GM18520 (cell line): Measurements from ENCODE around the gene ICAM5.
"Not testable (repeated sequence)": the region's sequence is repeated elsewhere in the genome, so short reads cannot be mapped to it uniquely, and the experiment has no call there.

Source experiments
- ATAC-seq: cut with Tn5 transposase; IDR thresholded peaks from one replicate; pipeline ENCODE4 v1.9.1; 2021; ENCODE audit not compliant: unreplicated experiment

The ICAM5 gene

DNA sequence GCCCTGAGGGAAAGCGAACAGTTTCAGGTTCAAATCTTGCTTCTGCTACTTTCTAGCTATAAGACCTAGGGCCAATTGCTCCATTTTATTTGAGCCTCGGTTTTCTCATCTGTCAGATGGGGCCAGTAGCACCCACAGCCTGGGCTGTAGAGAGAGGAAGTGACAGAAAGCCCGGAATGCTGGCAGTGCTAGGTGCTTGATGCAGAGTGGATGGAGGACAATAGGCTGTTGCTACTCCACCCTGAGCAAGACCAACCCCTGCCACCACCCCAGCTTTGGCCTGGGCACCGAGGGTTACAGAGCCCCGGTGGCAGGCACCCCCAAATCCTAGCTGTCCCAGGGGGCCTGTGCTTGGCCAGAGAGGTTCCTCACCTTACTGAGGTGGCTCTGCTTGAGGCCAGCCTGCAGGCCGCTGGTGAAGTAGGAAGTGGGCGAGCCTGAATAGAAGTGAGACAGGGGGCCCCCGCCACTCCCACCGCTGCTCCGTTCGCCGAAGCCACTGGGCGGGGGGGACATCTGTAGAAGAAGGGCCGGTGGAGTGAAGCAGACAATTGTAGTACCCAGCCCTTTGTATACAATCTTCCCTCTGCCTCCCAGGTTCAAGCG lies 28.2 kb downstream of the ICAM5 start:
- no peak for ATAC-seq

DNA sequence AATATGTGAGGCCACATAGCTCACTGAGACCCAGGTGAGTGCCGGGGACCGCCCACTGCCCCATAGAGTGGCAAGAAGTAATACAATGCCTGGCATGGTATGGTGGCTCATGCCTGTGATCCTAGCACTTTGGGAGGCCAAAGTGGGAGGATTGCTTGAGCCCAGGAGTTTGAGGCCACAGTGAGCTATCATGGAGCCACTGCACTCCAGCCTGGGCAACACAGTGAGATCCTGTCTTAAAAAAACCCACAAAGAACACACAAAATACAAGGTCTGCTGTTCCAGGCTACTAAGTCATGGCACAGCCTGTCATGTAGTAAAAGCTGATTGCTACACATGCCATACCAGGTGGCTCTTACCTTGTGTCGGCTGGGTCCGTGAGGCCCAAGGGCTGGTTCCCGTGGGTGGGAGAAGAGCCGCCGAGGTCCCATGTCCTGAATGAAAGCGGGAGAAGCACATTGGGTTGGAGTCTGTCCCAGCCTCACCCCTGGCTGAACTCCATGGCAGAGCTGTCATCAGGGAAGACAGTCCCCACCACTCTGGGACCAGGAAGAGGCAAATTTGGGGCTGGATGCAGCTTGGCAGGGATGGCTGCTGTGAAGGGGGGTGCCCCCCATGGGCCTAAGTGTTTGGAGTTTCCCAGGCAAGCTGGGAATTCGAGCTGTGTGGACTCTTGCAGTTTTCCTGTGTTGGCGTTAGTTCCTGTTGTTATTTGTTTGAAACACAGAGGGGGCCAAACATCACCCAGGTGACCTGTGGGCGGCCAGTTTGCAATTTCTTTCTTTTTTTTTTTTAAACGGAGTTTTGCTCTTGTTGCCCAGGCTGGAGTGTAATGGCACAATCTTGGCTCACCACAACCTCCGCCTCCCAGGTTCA lies 29.3 kb downstream of the ICAM5 start:
- no peak for ATAC-seq

DNA sequence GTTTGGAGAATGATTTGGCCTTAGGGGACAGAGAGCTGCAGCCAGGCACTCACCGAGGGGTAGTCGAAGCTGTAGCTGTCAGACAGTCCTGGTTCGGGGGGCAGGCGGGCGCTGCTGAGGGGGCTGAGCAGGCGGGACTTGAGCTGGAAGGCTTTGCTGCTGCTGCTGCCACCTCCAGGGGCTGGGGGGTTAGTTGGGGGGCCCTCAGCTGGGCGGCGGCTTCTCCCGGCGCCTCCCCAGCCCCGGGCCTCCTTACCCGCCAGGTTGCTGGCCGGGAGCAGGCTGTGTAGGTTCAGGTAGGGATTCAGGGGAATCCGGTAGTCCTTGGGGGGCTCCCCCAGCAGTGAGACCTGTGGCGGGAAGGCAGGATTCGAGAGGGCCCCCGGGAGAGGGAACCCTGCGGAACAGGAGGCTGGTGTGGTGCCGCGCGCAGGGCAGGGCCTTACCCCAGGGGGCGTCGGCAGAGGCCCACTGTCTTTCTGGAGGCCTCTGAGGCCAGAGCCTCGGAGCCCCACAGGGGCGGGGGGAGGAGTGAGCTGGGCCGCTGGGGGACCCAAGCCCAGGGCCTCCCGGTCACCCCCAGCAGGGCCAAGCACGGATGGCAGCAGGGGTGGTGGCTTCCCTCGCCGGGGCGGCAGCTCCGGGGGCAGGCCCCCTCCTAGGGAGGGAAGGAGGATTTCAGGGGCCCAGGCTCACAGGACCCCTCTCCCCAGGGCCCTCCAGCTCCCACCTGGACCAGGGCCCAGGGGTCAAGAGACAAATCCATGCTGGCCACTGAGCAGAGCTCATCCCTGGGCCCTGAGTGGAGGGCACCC lies 31.1 kb downstream of the ICAM5 start:
- no peak for ATAC-seq

DNA sequence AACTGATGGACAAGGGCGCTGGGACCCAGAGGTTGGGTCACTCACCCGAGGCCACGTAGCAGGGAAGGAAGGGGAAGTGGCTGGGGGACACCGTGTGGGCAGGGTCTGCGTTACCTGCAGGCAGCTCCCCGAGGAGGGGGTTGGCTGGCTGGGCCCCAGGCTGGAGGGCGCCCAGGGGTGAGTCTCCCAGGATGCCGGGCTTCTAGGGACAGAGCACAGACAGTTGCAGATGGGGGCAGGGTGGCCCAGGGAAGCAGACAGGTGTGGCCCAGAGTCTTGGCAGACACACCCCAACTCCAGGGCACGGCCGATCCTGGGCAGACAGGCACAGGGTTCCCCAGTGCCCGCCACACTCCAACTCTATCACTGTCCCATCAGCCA lies 31.7 kb downstream of the ICAM5 start:
- no peak for ATAC-seq

DNA sequence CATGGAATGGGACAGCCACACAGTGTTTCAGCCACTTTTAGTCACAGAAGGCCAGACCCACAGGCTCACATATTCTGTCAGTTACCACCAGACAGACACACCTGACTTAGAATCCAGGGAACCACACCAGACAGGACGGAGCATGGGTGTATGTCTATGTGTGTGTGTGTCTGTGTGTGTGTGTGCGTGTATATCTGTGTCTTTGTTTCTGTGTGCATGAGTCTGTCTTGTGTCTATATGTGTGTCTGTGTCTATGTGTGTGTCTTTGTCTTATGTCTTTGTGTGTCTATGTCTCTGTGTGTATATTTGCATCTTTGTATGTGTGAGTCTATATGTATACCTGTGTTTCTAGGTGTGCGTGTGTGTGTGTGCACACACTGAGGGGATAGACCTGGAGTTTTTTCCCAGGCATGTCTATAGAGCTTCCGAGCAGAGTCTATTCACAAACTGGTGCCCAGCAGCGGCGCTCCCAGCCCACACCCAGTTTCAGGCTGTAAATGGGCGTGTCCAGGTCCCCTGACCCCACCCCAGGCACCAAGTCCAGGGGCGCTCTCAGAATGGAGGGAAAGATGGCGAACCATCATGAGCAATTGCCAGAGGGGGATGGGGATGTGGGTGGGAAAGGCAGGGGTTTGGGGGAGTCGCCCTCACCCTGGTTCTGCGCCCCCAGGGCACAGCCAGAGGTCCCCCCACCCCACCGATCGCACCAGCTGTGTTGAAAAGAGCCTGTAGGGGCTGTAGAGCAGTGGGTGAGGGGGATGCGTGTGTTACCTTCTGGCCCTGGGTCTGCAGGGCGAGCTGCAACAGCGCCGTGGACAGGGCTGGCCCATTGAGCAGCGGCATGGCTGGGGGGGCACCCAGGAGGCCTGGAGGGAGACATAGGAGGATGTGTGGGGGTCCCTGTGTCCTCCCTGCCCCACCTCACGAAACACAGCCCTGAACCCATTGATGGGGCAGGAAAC lies 32.4 kb downstream of the ICAM5 start:
- no peak for ATAC-seq

DNA sequence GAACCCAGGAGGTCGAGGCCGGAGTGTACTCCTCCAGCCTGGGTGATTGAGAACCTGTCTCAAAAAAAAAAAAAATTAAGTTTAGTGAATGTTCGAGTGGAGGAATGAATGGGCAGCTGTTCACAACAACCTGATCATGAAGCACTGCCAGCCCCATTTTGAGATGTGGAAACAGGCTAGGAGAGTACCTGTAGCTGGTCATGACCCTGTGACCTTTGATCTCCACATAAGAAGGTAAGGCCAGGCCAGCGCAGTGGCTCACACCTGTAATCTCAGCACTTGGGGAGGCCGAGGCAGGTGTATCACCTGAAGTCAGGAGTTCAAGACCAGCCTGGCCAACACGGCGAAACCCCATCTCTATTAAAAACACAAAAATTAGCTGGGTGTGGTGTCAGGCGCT lies 36.0 kb downstream of the ICAM5 start:
- ATAC-seq = no peak

DNA sequence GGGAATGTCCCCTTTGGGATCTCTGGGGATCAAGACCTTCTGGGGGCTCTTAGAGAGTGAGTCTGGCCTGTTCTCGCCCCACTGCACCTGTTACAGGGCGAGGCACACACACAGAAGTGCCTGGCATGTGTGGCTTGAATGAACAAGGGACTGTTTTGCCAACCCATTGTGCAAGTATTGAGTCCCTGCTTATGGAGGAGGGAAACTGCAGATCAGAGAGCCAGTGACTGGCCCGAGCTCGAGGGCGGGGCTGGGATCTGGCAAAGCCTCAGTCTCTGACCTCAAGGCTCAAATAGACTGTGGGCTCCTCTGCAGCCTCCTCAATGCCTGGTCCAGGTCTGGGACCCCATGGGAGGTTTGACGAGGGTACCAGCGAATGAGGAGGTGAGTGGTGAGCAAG lies 38.0 kb downstream of the ICAM5 start:
- ATAC-seq = no peak

DNA sequence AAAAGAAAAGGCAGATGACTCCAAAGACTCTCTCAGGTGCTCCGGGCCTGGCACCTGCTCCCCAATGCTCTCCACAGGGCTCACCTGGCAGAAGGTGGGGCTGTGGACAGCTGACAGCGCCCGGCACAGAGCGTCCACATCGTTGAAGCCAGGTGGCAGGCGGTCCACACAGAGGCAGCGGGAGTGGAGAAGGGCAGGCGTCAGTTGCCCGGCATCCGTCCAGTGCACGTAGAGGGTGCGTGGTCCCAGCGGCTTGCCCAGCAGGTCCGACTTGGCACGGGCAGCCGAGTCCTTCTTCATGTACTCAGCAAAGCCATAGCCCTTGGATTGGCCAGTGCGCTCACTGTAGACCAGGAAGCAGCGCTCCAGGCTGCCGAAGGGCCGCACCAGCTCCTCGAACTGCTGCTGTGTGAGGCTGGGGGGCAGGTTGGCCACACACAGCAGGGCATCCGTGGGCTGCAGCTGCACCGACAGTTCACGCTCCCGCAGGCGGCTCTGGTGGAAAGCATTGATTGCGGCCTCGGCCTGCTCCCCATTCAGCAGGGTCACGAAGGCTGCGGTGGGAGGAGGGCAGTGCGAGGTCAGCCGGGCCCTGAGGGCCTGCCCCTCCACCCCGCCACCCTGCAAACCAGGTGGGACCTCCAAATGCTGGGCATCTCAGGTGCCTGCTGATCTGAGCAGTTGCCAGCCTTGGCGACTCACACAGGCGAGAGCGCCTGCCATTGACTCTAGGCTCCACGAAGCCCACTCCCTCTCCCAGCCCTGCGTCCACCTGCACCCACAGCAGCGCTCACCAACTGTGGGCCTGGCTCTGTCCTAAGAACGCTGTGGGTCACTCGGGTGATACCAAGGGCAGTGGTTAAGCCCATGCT lies 39.0 kb downstream of the ICAM5 start:
- ATAC-seq = no peak

DNA sequence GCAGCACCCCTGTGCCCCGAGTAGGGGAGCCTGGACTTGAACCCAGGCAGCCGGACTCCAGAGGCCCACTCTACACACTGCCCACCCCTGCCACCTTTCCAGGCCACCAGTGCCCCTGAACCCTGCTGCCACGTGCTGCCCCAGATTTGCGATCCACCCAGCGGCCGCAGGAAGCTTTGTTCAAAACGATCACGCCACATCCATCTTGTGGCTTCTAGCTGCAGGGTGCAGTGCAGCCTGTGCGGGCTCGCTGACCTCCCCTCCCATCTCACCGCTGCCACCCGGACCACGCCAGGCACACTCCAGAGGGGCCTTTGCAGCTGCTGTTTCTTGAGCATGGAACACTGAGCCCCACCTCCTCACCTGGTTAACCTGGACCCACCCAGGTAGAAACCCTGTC lies 39.8 kb downstream of the ICAM5 start:
- no peak for ATAC-seq

DNA sequence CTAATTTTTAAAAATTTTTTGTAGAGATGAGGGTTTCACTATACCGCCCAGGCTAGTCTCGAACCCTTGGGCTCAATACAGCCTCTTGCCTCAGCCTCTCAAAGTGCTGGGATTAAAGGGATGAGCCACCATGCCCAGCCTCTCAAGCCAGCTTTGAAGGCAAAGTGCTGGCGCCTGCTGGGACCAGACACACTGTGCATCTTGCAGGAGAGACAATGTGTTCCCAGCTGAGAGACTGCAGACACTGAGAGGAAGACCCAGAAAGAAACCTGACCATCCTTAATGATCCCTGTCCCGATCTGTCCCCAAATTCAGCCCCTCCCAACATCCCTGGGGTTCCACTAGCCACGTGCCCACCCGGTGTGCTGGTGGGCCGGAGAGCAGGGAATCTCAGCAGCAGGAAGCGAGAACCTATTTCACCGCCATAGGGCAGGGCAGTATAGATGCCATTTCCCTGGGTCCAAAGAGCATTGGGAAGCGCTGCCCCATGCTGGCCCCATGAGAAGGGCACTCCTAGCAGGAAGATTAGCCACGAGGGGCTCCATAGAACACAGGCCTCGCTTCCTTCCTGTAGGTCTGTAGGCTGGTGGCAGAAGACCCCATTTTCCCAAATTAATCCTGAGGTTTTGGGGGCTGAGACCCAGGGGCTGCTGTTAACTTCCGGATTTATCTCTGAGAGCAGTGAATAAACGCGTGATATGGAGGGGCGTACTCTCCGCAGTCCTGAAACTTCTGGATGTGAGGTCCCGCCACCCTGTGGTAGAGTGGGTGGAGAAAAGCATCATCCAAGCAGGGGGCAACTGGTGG lies 42.6 kb downstream of the ICAM5 start:
- no peak for ATAC-seq

DNA sequence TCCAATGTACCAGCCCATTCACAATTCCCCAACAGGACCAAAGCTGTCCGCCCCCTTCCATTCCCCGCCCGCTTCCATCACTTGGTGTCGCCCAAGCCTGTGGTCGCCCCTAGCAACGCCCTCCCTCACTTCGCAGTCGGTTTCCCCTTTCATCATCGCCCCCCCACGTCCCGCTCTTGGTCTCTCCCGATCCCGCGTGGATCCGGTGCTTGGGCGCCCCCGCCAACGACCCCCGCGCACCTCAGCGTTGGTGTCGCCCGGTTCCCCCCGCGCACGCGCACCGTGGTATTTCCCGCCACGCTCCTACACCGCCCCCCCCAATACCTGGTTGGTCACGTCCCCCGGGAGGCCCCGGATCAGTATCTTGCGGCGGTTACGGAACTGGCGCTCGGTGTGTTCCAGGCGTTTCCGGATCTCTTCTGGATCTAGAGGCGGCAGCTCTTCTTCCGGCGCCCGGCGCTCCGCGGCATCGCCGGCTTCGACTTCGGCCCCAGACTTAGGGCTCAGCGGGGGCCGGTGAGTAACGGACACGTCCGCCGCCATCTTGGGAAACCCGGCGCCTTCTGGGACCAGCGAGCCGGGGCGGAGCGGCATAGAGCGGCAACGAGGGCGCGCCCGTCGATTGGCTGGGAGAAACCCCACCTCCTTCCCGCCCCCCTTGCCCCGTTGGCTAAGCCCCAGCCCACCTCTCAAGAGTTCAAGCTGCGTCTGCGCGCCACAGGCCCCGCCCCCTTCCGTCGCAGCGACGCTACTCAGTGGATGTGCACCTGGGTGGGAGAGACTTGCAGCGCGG lies 43.4 kb downstream of the ICAM5 start, which contains the start of gene RAVER1:
RAVER1 (minus strand) TSS at position 565 of the 793 bp plus-strand sequence; CDS start at position 543, 22 bp downstream.
- ATAC-seq = peak; percentile 74

DNA sequence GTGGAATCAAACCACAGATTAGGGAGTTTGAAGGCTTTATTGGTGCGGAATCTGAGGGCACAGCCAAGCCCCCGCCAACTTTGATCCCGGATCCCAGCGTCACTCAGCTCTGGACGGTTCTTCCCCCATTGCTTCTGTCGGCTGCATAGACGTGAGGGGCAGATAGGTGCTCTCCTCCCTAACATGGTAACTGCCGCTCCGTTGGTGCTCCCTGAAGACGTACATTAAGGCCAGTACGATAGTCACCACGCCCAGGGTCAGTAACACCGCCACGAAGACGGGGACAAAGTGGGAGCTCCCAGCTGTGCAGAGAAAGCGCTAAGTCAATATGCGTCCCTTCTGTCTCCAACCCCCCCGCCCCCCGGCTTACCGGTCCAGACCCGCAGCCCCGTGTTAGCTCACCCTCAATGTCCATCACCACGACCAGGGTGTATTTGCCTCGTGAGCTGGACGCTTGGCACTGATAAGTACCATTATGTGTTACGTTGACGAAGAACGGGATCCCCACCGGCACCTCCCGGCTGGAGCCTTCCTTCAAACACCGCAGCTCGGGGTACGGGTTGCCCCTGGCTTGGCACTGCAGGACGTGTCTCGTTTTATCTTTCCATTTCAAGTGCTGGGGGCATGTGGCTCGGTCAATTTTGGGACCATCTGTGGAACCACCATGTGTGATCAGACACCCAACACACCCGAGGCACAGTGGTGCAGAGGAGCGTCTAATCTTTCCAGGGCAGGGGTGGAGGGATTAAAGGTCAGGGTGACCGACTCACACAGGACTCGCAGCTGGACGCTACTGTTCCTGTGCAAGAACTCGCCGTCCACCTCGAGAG lies 44.2 kb downstream of the ICAM5 start:
- no peak for ATAC-seq

DNA sequence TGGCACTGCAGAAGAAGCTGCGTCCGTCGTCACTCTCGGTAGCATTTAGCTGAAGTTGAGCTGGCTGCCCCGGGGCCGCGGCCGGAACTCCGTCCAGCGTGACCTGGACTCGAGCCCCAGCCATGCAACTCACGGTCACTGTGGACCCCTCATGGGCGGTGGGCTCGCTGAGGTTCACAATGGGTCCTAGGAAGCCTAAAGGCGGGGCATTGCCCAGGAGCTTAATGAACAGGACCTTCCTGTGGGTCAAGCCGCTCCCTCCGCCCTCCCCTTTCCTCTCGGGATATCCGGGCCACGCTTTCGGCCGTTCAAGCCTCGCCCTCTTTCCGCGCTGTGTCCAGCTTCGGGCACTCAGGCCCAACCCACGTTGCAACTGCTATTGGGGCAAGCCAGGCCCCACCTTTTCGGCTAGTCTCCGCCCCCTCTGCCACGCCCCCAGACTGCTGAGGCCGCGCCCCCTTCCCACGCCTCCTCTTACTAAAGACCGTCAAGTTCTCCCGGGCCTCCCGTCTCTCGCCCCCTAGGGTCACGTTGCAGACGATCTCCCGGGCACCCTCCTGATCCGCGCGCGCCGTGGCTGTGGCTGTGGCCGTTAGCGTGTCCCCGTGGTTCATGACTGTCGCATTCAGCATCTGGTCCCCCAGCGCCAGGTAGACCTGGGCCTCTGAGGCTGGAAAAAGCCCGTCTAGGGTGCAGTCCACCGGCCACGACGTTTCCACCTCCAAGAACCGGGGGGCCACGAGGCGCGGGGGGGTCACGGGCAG lies 45.0 kb downstream of the ICAM5 start:
- no peak for ATAC-seq

DNA sequence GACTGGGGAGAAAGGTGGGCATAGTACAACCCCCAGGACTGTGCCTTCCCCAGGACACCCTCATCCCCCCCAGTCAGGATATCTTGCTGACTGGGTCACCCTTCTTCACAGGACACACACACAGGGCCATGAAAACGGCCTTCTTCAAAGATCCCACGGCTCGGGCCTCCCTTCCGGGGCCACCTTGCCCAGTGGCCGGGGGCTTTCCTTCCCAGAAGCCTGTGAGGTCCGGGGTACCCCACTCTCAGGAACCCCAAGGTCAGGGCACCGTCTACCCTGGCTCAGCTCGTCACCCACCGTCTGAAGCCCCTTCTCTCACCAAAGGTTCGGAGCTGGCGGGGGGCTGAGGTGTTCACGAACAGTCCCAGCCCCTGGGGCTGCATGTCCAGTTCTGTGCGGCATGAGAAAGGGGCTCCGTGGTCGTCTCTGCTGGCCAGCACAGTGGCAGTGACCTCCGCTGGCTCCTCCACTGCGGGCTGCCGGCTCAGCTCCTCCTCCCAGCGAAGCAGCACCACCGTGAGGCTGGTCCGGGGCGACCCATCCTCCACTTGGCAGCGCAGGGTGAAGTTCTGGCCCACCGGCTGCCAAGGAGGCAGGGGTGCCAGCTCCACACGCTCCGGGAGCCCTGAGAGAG lies 45.7 kb downstream of the ICAM5 start:
- no peak for ATAC-seq

DNA sequence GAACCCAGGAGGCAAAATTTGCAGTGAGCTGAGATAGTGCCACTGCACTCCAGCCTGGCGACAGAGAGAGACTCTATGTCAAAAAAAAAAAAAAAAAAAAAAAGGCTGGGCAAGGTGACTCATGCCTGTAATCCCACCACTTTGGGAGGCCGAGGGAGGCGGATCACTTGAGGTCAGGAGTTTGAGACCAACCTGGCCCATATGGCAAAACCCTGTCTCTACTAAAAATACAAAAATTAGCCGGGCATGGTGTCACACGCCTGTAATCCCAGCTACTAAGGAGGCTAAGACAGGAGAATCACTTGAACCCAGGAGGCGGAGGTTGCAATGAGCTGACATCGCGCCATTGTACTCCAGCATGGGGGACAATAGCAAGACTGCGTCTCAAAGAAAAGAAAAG lies 47.0 kb downstream of the ICAM5 start:
- ATAC-seq = not testable (repeated sequence)

DNA sequence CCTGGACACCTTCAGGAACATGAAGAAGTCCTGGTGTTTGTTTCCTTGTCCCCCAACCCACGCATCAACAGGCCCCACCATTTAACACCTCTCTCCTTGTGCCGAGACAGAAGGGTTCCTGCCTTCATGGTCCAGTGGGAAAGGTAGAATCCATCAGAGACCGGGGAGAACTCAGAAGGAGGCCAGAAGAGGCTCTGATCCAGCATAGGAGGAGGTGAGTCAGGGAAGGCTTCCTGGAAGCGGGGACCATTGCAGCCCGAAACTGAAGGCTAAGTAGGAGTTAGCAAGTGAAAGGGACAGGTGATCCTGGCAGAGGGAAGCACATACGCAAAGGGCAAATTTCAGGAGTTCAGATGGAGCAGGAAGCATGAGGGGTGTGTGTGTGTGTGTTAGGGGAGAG lies 49.2 kb downstream of the ICAM5 start:
- ATAC-seq = no peak
